Activated CD8-positive, alpha-beta memory T cell treated with anti-CD3 and anti-CD28 coated beads, Interleukin-2, amount 50 U/mL, for 1 hour (primary cell): ENCODE results near the gene ITGAL.
"Not testable (repeated sequence)": the region's sequence is repeated elsewhere in the genome, so short reads cannot be mapped to it uniquely, and the experiment has no call there.

Experiments used
- DNase-seq: peaks from one replicate; pipeline ENCODE4 v3.0.0-alpha.2; 2020; ENCODE audit errors: extremely low read depth

ITGAL gene

DNA sequence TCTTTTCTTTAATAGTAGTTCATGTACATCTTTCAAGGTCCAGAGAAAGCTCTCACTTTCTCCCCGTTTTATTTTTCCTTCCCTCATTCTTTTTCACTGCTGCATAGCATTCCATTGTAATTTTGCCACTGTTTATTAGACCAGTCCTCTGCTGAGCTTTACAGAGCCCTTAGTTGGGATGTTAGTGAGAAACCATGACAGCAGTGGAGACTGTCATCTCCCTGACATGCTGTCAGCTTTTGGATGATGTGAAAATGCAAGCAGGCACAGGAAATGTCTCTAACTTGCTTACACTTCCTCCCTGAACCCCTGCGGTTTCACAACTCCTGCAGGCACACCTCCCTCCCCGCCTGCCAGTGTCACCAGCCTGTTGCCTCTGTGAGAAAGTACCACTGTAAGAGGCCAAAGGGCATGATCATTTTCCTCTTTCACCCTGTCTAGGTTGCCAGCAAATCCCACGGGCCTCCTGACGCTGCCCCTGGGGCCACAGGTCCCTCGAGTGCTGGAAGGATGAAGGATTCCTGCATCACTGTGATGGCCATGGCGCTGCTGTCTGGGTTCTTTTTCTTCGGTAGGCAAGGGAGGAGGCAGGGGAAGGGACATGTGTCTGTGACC is at the start of gene ITGAL:
TSS of gene ITGAL (plus strand) at position 415 of the 615 bp plus-strand sequence. CDS start at position 511, 96 bp downstream.
- DNase-seq: peak; percentile 67

DNA sequence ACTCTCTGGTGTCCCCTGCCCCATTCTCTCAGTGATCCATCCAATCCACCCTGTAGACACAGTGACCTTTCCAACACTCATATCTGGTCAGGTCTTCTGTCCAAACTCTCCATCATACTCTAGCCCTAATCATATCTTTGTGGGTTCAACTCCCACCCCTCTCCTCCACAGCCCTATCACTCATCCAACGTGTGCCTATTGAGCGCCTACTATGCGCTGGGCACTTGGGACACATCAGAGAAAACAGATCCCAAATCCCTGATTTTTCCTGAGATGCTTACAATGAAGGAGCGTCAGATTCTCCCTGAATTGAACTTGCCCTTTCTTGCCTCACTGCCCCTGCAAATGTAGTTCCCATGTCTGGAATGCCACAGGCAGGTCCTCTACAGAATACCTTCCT is 44.5 kb upstream of the ITGAL start:
- DNase-seq: no peak

DNA sequence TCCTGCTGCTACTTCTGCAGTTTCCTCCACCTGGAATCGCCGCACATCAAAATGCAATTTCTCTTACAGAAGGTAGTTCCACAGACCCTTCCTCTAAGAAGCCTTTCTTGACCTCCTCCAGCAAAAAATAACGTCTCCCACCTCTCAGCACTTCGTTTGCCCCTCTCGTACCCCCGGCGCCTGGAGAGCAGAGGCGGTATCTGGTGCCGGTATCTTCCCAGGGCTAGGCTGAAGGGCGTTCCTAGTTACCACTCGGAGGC is 43.2 kb upstream of the ITGAL start:
- no peak for DNase-seq

DNA sequence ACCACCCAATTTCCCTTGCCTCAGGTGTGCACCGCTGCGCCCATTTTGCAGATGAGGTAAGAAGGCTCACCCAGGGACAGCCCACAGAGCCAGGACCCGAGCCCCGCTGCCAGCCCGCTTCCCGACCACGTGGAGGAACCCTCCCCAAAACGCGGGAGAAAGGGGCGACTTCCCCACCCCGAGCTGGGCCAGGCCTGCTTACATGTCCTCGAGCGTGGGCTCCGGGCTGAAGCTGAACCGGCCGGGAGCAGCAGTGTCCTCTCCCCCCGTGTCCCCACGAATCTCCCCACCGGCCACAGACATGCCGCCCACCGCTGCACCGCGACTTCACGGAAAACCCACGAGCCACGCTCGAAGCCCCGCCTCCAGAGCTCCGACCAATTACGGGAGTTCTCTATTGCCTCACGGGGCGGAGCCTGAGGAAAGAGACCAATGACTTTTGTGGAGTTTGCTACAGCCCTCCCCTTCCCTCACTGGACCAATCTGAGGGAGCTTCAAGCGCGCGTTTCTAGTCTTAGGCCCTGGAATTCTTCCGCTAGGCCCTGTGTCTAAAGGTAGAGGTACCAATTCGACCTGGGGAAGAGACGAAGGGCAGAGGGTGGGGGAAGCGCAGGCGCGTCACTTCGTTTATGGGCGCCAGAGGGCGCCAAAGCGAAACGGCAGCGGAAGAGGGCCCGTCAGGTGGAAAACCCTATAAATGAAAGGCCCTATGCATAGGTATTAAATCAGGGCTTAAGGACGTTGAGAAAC is 42.7 kb upstream of the ITGAL start, which contains the start of gene DCTPP1:
TSS of gene DCTPP1 (minus strand) at position 353 of the 750 bp plus-strand sequence. CDS start at position 303, 50 bp downstream.
- DNase-seq: peak; percentile 96

DNA sequence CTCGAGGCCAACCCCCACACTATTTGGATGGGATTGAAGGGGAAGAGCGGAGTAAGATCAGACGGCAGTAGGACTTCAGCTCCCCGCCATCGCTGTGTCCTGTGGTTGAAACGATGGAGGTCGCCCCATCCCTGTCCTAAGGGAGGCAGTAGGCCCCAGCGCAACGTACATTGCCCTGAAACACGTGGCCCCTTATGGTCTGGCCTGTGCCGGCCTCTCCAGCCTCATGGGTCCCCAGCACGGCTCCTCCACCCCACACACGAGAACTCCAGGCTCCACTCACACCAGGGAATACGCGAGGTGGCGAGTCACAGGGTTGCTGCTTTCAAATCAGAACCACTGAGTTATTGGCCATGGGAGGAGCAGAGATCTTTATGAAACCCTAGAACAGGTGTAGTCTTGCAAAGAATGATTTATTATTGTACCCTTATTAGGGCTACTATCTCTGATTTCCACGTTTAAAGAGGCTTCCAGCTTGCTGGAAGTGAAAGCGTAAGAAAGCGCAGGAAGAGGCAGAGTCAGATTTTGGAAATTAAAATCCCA is 42.0 kb upstream of the ITGAL start:
- no peak for DNase-seq

DNA sequence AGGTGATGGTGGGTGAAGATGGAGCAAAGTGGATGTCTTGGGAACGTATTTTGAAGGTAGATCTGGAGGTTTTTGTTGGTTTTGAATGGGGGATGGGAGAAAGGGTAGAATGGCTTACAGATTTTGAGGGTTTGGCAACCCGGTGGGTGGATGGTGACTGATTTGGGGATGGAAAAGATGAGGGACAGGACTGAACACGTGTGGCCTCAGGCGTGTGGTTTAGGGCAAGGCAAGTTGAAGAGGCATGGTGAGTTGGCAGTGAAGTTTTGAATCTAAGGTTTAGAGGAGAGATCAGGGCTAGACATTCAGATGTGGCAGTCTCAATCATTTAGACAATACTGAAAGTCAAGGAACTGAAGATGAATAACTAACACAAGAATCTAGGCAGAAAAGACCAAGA is 37.7 kb upstream of the ITGAL start:
- DNase-seq: no peak

DNA sequence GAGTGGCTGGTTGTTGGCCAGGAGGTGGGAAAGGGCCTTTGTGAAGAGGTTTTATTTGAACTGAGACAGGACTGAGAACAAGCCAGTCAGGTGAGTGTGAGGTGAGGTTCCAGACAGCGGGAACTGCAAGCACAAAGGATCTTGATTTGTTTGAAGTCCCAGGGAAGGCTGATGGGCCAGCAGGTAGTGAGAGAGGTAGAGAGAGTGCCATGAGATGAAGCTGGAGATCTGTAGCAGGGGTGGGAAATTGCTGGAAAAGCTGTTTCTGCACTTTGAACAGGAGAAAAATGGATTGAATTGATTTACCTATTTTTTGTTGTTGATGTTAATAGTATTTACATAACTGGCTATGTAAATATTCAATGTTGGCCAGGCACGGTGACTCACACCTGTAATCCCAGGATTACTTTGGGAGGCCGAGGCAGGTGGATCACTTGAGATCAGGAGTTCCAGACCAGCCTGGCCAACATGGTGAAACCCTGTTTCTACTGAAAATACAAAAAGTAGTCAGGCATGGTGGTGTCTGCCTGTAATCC is 35.0 kb upstream of the ITGAL start:
- no peak for DNase-seq

DNA sequence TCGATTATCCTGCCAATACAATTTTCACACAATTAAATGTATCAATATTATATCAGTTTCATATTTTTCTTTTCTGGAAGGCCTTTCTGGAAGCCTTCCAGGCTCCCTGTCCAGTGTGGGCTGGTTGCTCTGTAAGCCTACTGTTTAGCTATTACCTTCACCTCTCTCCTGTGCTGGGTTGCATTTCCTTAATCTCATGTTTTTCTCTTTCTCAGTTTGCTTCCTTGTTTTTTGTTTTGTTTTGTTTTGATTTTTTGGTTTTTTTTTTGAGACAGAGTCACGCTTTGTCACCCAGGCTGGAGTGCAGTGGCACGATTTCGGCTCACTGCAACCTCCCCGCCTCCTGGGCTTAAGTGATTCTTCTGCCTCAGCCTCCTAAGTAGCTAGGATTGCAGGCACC is 33.7 kb upstream of the ITGAL start:
- no peak for DNase-seq

DNA sequence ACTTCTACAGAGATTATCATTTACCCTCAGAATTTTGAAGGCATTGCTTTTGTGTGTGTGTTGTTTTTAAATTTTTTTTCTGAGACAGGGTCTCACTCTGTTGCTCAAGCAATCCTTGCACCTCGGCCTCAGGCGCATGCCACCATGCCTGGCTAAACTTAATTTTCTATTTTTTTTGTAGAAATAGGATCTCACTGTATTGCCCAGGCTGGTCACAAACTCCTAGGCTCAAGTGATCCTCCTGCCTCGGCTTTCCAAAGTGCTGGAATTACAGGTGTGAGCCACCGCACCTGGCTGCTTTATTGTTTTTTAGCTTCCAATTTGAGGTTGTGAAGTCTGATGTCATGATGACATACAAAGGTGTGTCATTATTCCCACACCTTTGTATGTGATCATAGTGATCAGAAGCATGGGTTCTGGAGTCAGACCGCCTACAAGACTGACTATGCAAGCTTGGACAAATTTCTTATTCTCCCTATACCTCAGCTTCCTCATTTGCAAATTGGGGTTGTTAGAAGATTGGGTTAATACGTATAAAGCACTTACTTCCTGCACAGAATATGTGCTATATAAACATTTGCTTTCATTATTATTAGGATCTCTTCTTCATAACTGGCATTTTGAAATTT is 32.7 kb upstream of the ITGAL start:
- no peak for DNase-seq

DNA sequence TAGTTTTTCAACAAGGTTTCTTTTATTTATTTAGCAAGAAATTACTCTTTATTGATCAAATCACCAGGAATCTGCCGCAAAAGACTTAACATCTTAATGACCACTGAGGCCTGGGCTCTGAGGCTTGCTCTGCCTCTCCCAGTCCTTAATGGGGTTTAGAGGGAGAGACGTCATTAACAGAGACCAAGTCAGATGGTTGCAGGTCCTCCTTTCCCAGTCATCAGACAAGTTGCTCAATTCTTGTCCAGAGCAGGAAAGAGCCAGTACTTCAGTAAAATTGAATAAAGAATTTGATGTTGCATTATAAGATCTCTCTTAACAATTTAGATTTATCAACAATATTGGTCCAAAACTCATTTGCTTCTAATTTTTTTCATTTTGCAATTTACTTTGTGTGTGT is 28.9 kb upstream of the ITGAL start:
- DNase-seq: no peak

DNA sequence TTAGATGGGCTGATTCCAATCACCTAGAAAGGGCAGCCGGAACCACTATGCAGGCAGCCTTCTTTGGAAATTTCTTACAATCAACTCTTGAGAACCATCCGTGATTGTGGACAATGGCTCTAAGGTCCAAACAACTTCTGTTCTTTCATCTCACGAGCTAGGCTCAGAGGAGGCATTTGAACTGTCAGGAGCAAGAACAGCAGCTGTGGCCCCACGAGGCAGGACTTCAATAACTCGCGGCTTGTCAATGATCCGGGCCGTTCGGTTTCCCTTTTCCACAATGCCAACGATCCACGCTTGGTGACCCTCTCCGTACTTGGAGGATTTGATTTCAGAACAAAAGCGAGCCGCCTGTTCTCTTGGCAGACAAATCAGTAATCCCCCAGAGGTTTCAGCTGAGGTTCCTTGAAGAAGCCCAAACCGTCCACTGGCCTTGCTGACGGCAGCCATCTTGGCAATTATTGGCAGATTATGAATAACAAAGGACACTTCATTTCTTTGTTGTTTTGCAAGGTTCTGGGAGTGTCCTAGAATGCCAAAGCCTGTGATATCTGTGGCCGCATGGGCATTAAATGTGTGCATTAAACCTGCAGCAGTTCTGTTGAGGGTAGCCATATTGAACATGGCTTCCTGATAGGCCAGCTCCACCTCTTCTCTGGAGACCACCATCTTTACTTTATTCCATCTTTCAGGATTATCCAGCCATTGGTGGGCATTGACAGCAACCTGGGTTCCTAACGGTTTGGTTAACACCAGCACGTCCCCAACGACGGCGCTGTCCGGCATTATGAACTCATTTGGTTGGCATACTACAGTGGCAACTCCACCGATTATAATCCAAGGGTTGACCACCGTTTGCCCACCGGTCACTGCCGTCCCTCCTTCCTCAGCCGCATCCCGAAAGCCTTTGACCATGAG is 28.1 kb upstream of the ITGAL start:
- no peak for DNase-seq

DNA sequence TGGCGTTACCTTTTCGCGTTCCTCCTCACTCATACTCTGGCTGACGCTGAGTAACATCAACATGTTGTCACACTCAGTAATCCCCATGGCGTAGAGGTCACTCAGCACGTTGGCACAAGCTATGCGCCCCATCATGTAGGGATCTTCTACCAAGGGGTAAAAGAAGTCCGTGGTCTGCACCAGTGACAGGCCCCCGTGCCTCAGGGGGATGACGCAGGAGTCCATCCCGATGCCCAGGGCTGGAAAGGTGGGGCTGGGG is 27.5 kb upstream of the ITGAL start:
- no peak for DNase-seq

DNA sequence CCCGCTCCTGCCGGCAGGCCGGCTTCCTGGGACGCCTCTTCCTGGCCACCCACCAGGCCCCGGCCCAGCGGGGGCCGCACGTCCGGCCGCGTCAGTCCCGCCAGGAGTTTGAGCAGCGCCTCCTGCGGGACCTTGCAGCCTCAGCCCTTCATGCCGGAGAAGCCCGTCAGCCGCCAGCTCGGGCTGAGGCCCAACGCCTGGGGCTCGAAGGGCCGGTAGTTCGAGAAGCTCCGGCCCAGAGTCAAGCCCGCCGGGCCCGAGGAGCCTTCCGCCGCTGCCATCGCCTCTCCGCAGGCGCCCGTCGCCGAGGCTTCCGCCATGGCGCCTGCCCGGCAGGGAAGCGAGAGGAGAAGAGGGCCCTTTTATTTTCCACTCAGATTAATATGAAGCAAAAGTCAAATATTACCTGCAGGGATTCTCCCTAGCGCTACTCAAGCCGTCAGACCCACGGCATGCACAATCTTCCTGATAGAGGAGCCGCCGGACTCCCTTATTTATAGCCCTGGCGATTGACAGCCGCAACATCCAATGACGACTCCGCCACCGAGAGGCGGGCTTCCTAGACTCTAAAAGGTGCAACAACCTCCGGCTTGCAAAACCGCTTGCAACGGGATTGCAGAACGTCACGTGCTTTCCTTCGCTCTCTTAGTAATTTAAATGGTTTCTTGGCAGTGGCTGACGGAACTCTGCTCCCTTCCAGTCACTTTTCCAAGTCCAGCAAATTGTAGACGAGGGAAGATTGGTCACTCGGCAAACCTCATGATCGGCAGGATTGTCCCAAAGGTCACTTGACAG is 26.9 kb upstream of the ITGAL start, which contains the start of gene SEPHS2:
TSS of gene SEPHS2 (minus strand) at position 467 of the 795 bp plus-strand sequence. CDS start at position 320, 147 bp downstream.
- DNase-seq: peak; percentile 73

DNA sequence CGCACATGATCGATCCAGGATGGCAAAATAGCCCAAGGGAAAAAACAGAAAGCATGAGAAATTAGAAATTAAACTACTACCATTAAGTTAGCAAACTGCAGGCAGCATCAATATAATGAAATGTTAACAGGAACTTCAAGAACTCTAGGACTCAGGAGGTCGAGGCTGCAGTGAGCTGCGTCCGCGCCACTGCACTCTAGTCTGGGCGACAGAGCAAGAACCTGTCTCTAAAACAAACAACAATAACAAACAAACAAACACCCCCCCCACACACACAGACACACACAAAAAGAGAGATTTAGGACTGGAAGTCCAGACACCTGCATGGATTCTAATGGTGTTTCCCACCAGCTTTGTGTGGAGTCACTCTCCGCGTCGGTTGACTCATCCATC is 26.3 kb upstream of the ITGAL start:
- DNase-seq: no peak

DNA sequence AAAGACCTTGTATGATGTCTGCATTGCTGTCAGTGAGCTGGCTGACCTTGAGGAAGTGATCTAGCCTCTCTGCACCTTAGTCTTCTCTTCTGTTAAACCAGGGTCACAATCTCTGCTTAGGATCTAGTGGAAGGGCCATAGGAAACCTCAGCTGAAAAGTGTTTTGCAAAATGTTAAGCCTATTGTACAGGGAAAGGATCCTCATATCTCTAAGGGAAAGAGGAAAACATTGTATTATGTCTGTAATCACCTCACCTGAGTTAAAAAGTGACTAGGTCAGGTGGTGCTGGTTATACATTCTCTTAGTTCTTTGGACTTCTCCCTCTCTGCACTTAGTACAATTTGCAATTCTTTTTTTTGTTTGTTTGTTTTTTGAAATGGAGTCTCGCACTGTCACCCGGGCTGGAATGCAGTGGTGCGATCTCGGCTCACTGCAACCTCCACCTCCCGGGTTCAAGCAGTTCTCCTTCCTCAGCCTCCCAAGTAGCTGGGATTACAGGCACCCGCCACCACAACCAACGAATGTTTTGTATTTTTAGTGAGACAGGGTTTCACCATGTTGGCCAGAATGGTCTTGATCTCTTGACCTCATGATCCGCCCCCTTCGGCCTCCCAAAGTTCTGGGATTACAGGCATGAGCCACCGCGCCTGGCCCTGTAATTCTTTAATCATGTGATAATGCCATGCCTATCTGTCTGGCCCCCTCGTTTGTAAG is 24.9 kb upstream of the ITGAL start:
- no peak for DNase-seq

DNA sequence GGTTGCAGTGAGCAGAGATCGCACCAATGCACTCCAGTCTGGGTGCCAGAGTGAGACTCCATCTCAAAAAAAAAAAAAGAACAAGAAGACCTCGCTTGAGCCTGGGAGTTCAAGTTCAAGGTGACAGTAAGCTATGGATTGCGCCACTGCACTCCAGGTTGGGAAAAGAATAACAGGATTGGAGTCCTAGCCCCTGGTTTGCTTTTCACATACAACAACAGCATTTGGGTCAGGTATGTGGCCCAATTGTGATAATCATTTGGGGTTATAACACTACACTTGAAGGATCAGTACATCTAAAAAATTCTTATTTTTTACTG is 23.5 kb upstream of the ITGAL start:
- DNase-seq: no peak

DNA sequence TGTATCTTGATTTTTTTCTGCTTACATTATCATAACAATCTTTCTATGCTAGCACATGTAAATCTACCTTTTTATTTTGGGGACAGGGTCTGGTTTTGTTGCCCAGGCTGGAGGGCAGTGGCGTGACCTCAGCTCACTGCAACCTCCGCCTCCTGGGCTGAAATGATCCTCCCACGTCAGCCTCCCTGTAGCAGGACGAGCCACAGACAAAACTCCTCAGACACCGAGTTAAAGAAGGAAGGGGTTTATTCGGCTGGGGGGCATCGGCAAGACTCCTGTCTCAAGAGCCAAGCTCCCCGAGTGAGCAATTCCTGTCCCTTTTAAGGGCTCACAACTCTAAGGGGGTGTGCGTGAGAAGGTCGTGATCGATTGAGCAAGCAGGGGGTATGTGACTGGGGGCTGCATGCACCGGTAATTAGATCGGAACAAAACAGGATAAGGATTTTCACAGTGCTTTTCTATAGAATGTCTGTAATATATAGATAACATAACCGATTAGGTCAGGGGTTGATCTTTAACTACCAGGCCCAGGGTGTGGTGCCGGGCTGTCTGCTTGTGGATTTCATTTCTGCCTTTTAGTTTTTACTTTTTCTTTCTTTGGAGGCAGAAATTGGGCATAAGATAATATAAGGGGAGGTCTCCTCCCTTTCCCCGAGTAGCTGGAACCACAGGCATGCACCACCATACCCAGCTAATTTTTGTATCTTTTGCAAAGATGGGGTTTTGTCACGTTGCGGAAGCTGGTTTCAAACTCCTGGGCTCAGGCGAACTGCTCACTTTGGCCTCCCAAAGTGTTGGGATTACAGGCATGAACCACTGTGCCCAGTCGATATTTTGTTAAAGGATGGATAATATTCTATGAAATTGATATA is 19.6 kb upstream of the ITGAL start:
- DNase-seq: not testable (repeated sequence)

DNA sequence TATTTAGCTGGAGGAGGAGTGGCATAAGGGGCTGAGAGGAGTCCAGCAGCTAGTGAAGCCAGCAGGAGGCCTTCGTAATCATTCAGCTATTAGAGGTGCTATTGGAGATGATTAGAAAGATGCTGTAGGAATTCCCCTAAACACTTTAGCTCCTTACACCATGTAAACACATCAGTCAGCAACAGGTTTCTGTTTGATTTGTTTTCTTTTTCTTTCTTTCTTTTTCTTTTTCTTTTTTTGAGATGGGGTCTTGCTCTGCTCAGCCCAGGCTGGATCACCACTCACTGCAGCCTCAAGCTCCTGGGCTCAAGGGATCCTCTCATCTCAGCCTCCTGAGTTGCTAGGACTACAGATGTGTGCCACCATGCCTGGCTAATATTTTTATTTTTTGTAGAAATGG is 16.2 kb upstream of the ITGAL start:
- no peak for DNase-seq

DNA sequence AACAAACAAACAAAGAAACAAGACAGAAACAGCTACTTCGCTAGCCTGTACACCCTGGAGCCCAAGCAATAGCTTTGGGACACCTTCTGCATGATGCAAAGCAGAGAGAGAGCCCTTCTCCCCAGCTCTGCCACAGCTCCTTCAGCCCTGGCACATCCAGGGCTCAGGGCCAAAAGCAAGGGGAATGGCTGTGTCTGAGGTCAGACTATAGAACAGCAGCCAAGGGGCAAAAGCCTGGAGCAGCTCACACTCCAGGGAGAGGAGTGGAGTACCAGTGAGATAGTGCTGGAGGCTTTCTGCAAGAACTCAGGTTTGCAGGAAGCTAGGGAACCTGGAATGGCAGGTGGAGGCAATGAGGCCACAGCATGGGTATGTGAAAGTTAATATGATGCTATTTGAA is 15.3 kb upstream of the ITGAL start:
- no peak for DNase-seq
